Measurements from ENCODE around the gene TGFBI. TPM values are rescaled to one million over a fixed set of nuclear protein-coding genes. Genes with fewer than 3 reads are reported as not detected.

The TGFBI gene
- total RNA-seq, 2 donors from 2014 or later: 17.9 to 41.7 TPM

GRCh38 chr5:136098176-136098575 is 69.4 kb downstream of the TGFBI start:
- no peaks in the 10 kb centered on the region for H3K4me1 ChIP-seq (replicated peaks)
- WGBS: 18% methylated on average over 4 of the region's 4 CpGs
- DNase-seq (ENCODE audit: low spot score): no peak
- no peak overlapping the region for H3K4me3 ChIP-seq
- intact Hi-C loops (cut with DNase I): no loop called here
- TF ChIP-seq POLR2AphosphoS5 (IDR thresholded peaks at IDR 0.05) (no peak), CTCF (IDR thresholded peaks at IDR 0.05) (no peak), POLR2A (IDR thresholded peaks at IDR 0.05) (no peak)
- no peaks in the 10 kb centered on the region for H3K36me3 ChIP-seq
- H3K27ac ChIP-seq: no peak overlapping the region
- H3K9me3 ChIP-seq: no peaks in the 10 kb centered on the region
- H3K27me3 ChIP-seq (replicated peaks; ENCODE audit: insufficient read depth): peaks cover 3% of the 10 kb centered on the region

GRCh38 chr5:136099870-136100269 is 71.1 kb downstream of the TGFBI start:
- Histone ChIP-seq H3K4me1 (replicated peaks) (no peaks in the 10 kb centered on the region), H3K4me3 (no peak overlapping the region), H3K9me3 (no peaks in the 10 kb centered on the region), H3K36me3 (no peaks in the 10 kb centered on the region), H3K27me3 (replicated peaks; ENCODE audit: insufficient read depth) (no peaks in the 10 kb centered on the region), H3K27ac (no peak overlapping the region)
- WGBS: 86% methylated on average over 3 of the region's 3 CpGs
- no peak for DNase-seq (ENCODE audit: low spot score)
- intact Hi-C loops (cut with DNase I): no loop called here
- TF ChIP-seq CTCF (IDR thresholded peaks at IDR 0.05) (no peak), POLR2A (IDR thresholded peaks at IDR 0.05) (no peak), POLR2AphosphoS5 (IDR thresholded peaks at IDR 0.05) (no peak)

GRCh38 chr5:136101884-136102283 is 73.1 kb downstream of the TGFBI start:
- DNase-seq (ENCODE audit: low spot score): no peak
- 91% methylated on average over 1 of the region's 1 CpG for WGBS
- H3K36me3 ChIP-seq: no peaks in the 10 kb centered on the region
- no peak overlapping the region for H3K4me3 ChIP-seq
- no peaks in the 10 kb centered on the region for H3K4me1 ChIP-seq (replicated peaks)
- H3K27ac ChIP-seq: no peak overlapping the region
- no peaks in the 10 kb centered on the region for H3K9me3 ChIP-seq
- H3K27me3 ChIP-seq (replicated peaks; ENCODE audit: insufficient read depth): no peaks in the 10 kb centered on the region
- intact Hi-C loops (cut with DNase I): no loop called here
- TF ChIP-seq CTCF (IDR thresholded peaks at IDR 0.05) (no peak), POLR2AphosphoS5 (IDR thresholded peaks at IDR 0.05) (no peak), POLR2A (IDR thresholded peaks at IDR 0.05) (no peak)

- H3K27me3 ChIP-seq (replicated peaks; ENCODE audit: insufficient read depth): no peaks in the 10 kb centered on the region
- no peak for DNase-seq (ENCODE audit: low spot score)
- no peaks in the 10 kb centered on the region for H3K9me3 ChIP-seq
- WGBS: 97% methylated on average over 1 of the region's 1 CpG
- TF ChIP-seq POLR2A (IDR thresholded peaks at IDR 0.05): no peak
- TF ChIP-seq POLR2AphosphoS5 (IDR thresholded peaks at IDR 0.05): no peak
- TF ChIP-seq CTCF (IDR thresholded peaks at IDR 0.05): no peak
- H3K4me3 ChIP-seq: no peak overlapping the region
- intact Hi-C loops (cut with DNase I): no loop called here
- H3K27ac ChIP-seq: no peak overlapping the region
- no peaks in the 10 kb centered on the region for H3K4me1 ChIP-seq (replicated peaks)
- H3K36me3 ChIP-seq: no peaks in the 10 kb centered on the region
Measured at GRCh38 chr5:136103118-136103517, 74.3 kb downstream of the TGFBI start.

- intact Hi-C loops (cut with DNase I): no loop called here
- DNase-seq (ENCODE audit: low spot score): no peak
- H3K9me3 ChIP-seq: no peaks in the 10 kb centered on the region
- H3K36me3 ChIP-seq: no peaks in the 10 kb centered on the region
- 40% methylated on average over 8 of the region's 8 CpGs for WGBS
- H3K4me3 ChIP-seq: no peak overlapping the region
- H3K27me3 ChIP-seq (replicated peaks; ENCODE audit: insufficient read depth): no peaks in the 10 kb centered on the region
- no peak overlapping the region for H3K27ac ChIP-seq
- no peak for TF ChIP-seq POLR2A (IDR thresholded peaks at IDR 0.05)
- no peak for TF ChIP-seq CTCF (IDR thresholded peaks at IDR 0.05)
- TF ChIP-seq POLR2AphosphoS5 (IDR thresholded peaks at IDR 0.05): no peak
- no peaks in the 10 kb centered on the region for H3K4me1 ChIP-seq (replicated peaks)
Measured at GRCh38 chr5:136104306-136104965, 75.6 kb downstream of the TGFBI start.

Data from prostate gland (tissue), 2 donors.